GM21390 (cell line): ENCODE measurements around the gene PTRH2.
"Not testable (repeated sequence)": the region's sequence is repeated elsewhere in the genome, so short reads cannot be mapped to it uniquely, and the experiment has no call there.

Source experiments
- ATAC-seq: cut with Tn5 transposase; IDR thresholded peaks from one replicate; pipeline ENCODE4 v1.9.1; 2021; ENCODE audit not compliant: unreplicated experiment

Gene PTRH2

GRCh38 chr17:59707149-59707970, at the start of gene PTRH2, which contains the start of gene VMP1:
PTRH2 (minus strand) TSS chr17:59707430; CDS start chr17:59697978, 9,452 bp downstream.
VMP1 (plus strand) TSS chr17:59707654; CDS start chr17:59731447, 23,793 bp downstream.
- ATAC-seq = peak; percentile 94

DNA sequence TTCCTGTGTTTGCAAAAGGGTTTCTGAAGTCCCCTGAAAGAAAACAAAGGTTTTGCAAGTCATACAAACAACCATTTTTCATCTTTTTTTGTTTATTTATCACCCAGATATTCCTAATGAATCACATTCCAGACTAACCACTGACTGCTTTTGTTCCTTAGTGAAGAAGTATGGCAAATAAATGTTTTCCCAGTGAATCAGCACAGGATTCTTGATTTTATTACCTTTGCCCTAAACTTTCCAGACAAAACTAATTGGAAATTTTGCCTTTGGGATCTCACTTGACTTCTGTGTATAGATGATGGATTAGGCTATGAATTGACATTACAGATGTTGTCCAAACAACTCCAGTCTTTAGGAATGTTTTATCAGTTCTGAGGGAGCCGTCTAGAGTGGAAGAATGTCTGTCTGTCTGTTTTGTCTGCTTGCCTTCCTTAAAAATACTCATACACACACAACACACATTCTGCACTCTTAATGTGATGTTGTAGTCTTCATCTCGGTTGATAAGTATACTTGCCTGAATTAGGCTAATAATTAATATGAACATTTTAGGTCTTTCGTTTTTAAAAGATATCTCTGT, 49.1 kb upstream of the PTRH2 start:
- ATAC-seq = no peak

GRCh38 chr17:59755069-59755468, 47.8 kb upstream of the PTRH2 start:
- ATAC-seq = not testable (repeated sequence)

GRCh38 chr17:59754552-59754951, 47.3 kb upstream of the PTRH2 start:
- ATAC-seq = no peak

DNA sequence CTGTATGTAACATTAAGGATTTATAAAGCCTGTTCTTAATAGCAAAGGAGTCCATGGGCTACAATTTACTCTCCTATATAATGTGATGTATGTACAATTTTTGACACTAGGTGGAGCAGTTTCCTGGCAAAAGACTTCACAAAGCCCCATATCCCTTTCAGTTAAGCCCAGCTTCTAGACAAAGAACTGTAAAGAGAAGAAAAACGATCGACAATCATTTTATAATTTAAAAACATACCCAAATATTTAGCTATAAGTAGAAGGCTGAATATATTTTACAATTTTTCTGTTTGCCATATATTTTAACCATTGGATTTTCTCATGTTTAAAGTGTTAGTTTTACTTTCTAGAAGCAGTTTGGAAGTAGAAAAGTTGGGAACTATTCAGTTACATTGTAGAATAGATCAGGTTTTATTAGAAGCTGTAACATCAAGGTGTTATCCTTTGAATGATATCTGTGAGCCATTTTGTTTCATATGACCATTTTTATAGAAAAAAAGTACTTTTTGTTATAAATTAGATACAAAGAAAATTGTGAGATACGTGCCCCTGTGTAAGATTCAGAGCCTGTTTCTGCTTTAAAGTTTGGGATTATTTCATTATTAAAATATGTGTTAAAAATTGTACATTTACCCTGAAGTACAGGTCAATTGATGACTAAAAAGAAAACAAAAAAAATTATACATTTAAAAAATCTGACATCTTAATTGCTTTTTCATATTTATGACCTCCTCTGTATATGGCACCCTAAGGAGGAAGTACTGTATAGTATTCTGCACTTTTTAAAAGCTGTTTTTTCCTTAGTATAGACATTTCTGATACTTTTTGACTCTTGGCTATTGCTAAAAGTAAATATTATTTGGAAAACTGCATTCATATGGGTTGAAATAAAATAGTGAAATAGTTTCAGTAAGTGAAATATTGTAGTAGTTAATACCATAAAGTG, 46.6 kb upstream of the PTRH2 start:
- peak; percentile 61 for ATAC-seq

DNA sequence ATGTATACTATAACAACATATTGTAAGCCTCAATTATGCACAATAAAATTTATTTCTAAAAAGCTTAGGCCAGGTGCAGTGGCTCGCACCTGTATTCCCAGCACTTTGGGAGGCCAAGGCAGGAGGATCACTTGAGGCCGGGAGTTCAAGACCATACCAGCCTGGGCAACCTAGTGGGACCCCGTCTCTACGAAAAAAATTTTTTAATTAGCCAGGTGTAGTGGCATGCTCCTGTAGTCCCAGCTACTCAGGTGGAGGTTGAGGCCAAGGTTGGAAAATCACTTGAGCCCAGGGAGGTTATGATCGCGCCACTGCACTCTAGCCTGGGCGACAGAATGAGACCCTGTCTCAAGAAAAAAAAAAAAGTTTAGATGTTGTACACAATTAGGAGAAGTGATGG, 45.7 kb upstream of the PTRH2 start:
- ATAC-seq = no peak

GRCh38 chr17:59752446-59752845, 45.2 kb upstream of the PTRH2 start:
- ATAC-seq = no peak

DNA sequence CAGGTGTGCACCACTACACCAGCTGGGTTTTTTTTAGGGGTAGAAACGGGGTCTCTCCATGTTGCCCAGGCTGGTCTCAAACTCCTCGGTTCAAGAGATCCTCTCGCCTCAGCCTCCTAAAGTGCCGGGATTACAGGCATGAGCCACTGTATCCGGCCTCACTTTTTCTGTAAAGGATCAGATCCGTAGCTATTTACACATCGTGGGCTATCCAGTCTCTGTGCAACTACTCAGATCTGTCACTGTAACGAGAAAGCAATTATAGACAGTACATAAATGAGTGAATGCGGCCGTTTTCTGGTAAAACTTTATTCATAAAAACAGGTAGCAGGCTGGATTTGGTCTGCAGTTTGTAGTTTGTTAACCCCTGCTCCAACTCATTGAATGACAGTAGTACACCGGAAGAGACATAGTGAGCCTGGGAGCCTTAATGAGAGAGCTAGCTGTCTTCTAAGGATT, 44.8 kb upstream of the PTRH2 start:
- ATAC-seq = no peak

DNA sequence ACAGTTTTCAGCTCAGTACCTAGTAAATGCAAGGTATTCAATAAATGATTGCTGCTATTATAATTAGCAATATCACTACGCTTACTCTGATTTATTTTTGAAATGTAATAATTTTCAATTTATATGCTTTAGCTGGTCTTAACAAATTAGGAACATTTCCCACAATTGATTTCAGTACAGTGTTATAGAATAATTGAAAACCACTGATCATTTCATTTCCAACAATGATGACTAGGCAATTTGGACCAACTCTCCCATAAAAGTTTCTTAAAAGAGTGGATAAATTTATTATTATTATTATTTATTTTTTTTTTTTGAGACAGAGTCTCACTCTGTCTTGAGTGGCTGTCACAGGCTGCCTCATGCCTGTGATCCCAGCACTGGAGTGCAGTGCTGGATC, 41.4 kb upstream of the PTRH2 start:
- ATAC-seq = no peak

DNA sequence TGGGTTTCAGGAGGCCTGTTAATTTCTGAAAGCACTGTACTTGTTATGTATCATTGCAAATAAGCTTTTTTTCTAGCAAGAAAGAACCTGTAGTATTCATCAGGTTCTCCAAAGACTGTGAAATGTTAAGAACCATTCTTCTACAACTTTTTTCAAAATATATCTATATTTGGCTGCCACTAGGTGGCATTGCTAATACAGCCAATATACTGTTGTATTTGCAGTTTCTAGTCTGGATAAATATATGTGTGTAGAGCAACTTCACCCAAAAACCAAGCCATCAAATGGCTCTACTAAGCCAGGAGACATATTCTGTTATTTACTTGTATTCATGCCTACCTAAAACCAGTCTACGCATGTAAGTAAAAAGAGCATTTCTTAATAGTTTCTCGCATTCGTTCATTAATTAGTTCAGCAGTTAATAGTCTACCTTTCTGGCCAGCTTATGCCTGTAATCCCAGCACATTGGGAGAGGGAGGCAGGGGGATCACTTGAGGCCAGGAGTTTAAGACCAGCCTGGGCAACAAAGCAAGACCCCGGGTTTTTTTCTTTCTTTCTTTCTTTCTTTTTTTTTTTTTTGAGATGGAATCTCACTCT, 39.7 kb upstream of the PTRH2 start:
- ATAC-seq = no peak

DNA sequence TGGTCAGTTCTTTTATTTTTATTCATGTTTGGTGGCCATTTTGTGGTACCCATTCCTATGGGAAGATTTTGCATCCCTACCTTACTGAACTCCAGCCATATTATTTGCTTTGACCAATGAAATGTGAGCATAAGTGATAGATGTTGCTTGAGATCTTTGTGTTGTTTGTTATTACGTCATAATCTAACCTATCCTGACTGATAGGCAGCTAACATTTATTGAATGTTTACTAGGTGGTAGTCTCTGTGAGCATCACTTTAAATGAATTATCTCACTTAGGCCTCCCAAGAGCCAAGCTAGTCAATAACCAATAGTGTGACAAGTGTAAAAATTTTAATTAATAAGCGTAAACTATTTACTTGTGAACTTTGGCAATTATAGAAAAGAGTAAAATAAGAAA, 37.8 kb upstream of the PTRH2 start:
- no peak for ATAC-seq

- ATAC-seq = no peak
Observed at GRCh38 chr17:59743842-59744241, 36.6 kb upstream of the PTRH2 start.

DNA sequence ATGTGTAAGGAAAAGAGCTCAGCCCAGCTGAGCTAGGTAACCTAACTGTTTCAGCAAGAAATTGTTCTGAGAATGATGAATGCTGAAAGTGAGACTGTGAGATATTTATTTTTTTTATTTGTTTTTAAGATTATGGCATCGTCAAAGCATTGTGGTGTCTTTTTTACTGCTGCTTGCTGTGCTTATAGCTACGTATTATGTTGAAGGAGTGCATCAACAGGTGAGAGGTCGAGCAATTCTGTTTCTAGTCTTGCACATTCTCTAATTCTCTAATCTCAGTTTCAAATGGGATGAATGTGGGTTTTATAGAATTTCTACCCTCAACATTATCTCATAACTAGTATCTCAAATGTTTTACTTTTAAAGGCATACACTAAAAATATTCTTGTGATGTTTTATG, 30.1 kb upstream of the PTRH2 start:
- ATAC-seq = no peak

- ATAC-seq = no peak
Observed at GRCh38 chr17:59734226-59734625, 27.0 kb upstream of the PTRH2 start.

- ATAC-seq = no peak
Observed at GRCh38 chr17:59733697-59734096, 26.5 kb upstream of the PTRH2 start.

DNA sequence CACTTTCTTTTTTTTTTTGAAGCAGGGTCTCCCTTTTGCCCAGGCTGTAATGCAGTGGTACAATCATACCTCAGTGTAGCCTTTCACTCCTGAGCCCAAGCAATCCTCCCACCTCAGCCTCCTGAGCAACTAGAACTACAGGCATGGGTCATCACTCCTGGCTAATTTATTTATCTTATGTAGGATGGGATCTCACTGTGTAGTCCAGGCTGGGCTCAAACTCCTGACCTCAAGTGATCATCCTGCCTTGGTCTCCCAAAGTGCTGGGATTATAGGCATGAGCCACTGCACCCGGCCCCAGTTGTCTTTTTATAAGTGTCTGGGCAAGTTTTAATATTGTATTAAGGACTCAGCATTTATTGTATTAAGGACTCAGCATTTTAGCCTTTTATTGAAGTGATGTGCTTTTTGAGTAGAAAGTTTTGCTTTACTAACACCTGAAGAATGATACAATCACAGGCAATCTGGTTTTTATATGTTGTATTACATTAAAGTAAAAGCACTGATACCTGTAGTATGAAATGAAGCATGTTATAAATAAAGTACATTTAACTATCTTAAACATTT, 23.1 kb upstream of the PTRH2 start:
- ATAC-seq = no peak

GRCh38 chr17:59727817-59728533, 20.7 kb upstream of the PTRH2 start:
- no peak for ATAC-seq

DNA sequence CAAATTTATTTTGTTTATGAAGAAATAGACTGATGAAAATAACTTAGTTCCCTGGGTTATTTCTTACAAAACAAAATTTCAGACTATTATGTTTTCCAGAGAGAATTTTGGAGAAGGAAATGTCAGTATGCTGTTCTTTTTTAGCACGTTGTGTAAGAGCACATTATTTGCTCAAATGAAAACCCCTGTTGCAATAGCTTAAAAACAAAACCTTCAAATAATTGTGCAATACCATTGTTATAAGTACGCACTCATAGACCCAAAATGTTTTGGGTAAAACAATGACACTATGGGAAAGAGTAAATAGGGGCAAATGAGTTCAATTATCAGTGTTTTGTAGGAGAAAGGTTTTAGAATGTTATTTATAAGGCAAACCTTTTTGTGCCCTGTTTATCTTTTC, 18.5 kb upstream of the PTRH2 start:
- ATAC-seq = no peak

DNA sequence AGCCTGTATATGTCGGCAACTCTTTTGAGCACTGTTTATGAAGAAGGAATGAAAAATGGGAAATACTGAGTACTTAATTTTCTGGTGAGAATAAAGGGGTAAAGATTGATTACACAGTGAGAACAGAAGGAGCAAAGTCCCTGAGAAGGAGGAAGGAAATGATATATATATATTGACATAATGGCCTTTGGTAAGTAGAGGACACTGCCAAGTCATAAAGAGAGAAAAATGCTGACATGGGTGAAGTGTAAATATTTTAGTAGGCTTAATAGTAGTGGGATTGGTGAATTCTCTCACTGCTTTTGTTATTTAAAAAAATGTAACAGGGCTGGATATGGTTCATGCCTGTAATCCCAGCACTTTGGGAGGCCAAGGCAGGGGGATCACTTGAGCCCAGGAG, 16.4 kb upstream of the PTRH2 start:
- ATAC-seq = no peak

DNA sequence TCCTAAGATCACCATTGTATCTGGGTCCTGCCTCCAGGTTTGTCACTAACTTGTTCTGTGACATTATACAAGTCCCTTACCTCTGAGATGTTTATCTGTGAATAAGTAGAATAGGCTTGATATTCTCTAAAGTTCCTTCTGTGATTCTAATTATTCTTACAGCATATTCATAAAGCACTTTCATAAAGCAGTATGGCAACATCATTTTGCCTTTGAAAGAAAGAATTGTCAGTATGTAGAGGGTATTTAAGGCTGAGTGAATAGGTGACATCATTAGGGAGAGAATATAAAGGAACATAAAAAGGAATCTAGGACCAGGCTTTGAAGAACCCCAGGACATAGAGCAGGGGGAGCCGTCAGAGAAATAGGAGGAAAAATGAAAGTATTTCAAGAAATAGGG, 15.8 kb upstream of the PTRH2 start:
- no peak for ATAC-seq
